Stimulated activated CD4-positive, alpha-beta T cell treated with anti-CD3 and anti-CD28 coated beads, Interleukin-15, amount 100 ng/mL, for 48 hours (primary cell): ENCODE results near the gene GHRHR.

ENCODE experiments used
- DNase-seq, 2 donors: peaks; one replicate each; pipeline ENCODE4 v3.0.0-alpha.2; 2020; ENCODE audit warnings: low read depth in 2 of 2

The GHRHR gene

DNA sequence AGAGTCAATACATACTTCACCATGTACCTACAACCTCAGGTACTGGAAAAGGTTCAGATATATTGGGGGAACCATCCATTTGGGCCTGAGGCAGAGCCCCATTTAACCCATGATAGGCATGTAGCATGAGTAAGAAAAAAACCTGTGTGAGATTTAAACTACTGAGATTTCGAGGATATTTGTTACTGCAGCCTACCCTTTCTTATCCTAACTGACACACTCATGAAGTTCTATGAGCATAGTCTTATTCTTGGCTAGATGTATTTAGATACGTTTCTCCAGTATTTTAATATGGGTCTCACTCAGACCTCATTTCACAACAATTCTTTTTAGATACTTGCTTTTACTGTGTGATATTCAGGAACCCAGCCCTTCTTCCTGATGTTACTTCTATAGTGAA is 39.3 kb downstream of the GHRHR start:
- no peak for DNase-seq

DNA sequence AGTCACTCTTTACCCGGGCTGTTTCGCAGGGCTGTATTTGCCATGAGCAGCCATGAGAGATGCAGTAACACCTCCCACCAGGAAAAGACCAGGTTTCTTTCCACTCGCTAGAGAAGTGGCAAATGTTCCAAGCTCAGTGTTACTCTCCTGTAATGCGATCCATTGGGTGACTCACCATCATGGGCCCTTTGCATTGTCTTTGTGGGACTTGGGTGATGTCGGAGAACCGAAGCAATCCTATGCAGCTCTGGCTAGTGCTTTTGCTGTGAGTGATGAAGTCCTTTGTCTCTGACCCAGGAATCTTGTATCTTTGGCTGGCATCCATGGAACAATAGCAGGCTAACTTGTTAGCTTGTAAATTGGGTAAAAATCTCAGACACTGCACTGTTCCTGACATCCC is 40.0 kb downstream of the GHRHR start:
- no peak for DNase-seq

DNA sequence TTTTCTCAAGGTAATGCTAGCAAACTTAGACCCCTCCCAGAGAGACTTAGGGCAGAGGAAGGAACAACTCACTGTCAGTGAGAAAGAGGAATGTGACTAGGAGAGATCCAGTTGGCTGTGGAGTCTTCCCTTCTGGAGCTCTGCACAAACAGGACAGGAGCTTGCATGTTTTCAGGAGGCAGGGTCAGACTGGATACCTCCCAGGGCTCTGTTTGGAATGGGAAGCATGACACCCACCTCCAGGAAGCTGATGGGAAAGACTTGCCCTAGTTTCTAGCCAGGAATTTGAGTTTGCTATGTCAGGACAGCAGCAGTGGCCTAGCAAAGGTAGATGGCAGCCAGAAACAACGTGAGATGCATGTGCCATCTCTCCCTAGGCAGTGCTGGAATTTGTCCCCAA is 40.6 kb downstream of the GHRHR start:
- DNase-seq, result no peak

DNA sequence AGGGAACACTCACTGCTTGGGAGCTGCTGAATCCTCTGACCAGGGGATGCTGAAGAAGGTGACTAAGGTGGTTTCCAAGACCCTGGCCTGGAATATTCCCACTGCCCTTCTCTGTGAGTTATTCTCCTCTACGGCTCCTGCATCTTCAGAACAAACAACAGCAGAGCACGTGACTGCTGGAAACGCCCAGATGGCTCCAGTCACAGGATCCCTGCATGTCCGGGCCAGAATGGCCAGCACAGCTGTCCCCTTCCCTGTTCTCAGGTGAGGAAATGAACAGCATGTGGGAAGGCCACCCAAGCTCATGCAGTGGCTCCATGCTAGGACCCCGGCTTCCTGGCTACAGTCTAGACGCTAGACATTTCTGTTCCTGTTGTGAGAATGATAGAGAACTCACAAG is 43.1 kb downstream of the GHRHR start:
- no peak for DNase-seq

DNA sequence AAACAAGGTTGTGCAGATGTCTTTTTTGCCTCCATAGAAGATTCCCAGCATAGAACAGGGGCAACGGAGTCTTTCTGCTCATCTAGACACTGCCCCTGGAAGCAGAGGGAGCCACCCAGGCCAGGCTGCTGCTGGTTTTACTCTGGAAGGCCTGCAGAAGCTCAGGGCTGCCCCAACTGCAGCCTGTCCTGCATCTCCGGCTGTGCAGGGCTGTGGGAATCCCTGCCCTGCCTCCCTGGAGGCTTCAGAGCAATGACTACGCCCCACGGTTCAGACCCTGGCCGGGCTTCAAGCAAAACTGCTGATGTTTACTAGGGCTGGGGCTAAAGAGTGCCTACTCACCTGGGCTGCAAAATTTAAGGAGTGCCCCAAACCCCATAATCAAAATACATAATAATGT is 43.9 kb downstream of the GHRHR start:
- no peak for DNase-seq

DNA sequence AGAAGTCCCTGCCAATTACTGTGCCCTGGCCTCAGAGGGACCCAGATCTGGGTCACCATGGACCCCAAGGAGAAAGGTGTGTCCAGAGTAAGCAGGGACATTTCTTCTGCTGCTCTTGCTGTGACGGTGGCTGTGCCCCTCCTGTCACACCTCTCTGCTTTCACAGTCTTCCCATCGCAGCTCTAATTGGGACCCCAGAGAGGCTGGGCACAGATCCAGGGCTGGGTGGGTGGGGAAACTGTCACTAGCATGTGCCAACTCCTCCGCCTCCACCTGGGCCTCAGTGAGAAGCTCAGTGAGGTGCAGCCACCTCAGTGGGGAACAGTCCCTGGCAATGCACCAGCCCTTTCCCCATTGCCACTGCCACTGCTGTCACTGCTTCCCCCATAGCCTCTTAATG is 51.1 kb downstream of the GHRHR start:
- no peak for DNase-seq

DNA sequence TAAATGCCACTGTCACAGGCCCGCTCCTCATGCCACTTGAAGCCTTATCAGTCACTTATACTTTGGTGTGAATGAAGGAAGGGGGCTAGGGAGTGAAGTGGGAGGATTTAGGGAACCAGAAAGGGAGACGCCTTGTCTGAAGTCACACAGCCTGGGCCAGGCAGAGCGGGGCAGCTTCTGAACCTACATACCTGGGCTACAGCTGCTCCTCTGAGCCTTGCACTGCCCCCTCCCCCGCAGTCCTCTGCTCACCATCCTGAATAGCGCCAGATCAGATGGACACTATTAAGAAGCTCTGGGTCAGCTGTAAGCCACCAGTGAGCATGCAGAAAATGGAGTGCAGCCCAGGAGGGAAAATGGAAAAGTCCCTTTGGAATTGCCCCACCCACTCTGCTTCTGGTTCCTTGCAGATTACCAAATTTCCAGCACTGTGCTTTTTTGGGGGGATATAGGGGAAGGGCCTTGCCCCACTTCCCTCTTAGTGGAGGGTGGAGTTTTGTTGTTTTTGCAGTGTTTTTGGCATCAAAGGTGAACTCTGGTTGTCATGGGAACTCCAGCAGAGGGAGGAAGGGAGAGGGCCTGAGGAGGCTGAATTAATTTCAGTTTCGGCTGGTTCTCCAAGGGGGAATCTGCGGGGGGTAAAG is 53.4 kb downstream of the GHRHR start:
- no peak for DNase-seq

DNA sequence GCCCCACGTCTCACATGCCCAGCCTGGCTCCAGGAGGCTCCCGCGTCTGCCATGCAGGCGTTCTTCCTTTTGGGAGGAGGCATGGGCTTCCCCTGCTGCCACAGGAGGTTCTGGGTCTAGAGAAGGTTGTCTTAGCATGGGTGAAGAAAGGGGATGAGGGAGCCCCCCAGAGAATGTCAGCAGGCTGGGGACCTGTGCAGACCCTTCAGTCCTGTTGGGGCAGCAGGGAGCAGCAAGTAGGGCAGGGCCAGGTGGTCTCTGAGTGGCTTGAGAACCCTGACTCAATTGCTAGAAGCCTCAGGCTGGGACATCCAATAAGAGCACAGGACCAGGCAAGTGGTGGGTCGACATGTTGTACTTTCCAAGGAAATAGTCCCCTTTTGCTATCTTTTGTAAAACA is 54.0 kb downstream of the GHRHR start:
- no peak for DNase-seq

DNA sequence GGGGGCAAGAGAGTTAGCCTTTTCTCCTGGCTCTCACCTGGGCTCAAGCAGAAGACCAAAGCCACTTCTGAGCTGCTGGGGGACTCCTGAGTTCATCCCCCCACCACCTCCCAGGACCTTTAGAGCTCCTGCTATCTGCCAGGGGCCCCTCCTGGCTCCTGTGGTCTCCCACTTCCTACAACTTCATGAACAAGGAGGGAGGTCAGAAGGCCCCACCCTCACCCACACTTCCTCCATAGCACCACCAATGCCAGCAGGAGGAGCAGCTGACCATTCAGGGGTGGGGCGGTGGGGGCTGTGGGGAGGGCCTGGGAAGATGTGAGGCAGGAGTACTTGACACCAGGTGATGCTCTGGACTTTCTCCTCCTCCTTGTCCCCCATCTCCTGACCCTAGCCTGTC is 55.8 kb downstream of the GHRHR start:
- no peak for DNase-seq

DNA sequence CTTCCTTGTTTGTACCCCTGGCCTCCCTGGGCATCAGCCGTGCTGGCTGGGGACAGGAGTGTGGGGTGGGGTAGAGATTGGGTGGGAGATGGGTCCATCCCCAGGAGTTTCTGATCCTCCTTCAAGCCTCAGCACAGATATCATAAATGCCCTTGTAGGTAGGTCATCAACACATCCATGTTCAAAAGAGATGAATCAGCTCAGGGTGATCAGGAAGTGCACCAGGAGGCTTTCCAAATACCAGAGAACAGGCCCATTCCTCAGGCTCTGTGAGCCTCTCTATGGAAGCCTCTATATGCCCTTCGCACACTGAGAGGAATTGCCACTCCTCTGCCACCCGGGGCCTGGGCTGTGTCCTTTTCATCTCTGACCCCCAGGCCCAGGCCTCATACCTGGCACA is 56.4 kb downstream of the GHRHR start:
- DNase-seq, result no peak

DNA sequence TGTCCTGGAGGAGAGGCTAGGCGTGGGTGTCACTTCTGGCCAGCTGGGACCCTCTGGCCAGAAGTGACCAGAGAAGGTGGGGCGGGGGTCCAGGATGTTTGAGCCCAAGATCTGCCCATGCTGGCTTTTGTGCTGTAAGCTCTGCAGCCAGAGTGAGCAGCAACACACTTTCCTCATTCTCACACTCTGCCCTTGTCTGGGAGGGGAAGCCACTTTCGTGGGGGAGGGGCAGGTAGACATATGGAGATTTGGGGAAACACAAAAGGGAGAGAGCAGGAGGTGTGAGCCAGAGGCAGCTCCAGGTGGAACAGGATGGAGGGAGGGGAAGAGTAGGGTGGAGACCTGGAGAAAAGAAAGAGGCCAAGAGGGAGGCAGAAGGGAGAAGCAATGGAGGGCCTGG is 56.9 kb downstream of the GHRHR start:
- no peak for DNase-seq

DNA sequence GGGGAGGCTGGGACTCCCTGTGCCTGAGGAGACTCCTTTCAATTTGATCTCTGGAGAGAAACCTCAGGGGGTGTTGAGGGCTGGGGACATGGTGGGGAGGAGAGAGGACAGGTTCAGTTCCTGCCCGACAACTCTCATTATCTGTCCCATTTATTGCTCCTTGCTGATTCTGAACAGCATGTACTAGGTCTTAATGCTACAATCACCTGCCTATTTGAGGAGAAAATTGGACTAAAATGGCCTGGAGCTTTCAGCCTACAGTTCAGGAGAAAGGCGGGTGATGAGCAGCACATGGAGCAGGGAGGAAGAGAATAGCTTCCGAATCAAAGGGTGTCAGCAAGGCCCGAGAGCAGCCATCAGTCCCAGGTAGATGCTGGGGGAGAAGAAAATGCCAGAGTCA is 58.4 kb downstream of the GHRHR start:
- no peak for DNase-seq

DNA sequence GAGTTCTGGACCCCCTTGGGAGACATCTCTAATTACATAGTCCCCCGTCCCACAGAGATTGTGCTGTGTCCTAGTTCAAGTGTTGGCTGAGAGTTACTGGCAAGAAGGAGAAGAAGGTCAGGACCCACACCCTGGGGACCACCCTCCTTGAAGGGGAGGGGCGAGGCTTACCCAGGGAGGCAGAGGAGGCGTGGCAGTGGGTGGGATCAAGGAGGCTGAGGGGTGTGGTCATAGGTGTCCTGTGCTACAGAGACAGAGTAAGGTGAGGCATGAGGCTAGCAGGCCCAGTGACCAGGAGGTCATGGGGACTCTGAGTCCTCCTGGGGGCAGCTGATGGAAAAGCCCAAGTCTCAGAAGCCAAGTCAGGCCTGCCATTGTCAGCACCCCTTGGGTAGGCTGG is 59.0 kb downstream of the GHRHR start:
- DNase-seq, result no peak

DNA sequence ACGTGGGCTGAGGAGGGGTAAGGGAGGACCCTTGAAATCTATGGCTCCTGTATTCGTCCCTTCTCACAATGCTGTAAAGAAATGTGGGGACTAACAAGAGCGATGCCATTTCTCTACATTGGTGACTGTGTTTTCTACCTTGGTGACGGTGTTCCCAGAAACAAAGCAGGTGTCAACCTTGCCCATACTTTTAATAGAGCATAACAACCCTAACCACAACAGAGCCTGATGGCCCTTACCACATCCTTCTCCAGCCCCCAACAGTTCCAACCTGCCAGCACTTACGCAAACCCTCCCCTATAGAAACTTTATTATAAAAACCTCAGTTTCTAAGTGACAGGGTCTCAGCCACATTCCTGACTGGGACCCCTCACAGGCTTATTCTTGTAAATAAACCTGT is 60.1 kb downstream of the GHRHR start:
- no peak for DNase-seq

DNA sequence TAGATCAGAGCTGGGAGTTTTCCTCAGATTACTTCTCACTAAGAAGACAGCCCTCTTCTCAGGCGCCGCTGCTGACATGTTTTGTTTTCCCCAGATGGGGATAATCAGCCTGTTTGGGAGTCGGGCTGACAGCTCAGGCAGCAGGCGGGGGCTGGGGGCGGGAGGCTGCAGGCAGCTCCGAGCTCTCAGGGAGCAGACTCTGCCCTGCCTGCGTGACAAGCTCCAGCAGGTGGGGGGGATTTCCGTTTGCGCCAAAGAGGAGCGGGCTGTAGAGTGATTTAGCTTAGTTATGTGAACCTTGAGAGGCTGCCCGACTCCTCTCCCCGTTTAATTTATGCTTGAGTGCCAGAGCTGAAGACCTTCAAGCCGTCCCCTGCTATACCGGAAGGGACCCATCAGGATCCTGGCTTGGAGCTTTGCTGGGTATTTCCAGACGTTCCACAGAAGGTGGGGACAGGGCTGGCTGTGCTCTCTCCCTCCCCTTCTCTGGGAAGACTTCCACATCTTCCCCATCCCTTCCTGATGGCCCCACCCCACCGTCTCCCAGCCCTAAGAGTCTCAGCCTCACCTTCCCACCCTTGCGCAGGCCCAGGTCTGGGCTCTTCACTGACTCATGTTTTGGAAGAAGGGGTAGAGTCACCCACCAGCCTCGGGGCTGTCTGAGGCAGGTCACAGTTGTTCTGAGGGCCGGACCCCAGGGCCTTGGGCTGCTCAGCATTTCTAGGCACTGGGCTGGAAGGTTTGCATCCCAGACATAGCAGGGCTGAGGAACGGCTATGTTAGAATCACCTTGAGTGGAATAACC is 63.6 kb downstream of the GHRHR start:
- DNase-seq, result no peak

DNA sequence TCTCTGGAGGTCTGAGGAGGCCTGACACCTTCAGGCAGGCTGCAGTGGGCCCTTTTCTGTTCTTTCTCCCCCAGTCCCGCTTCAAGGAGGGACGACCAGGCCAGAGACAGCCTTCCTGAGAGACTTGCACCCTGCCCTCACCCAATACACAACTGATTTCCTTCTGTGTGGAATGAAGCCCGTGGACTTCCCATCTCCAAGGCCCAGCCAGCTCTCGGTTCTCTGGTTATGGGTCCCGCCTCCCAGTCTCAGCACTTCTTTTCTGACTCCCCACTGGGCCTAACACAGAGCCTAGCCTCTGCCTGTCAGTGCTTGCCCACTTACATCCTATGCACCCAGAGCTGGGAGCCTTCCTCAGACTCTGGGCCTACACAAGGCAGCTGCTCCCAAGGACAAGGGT is 64.3 kb downstream of the GHRHR start:
- DNase-seq, result no peak

DNA sequence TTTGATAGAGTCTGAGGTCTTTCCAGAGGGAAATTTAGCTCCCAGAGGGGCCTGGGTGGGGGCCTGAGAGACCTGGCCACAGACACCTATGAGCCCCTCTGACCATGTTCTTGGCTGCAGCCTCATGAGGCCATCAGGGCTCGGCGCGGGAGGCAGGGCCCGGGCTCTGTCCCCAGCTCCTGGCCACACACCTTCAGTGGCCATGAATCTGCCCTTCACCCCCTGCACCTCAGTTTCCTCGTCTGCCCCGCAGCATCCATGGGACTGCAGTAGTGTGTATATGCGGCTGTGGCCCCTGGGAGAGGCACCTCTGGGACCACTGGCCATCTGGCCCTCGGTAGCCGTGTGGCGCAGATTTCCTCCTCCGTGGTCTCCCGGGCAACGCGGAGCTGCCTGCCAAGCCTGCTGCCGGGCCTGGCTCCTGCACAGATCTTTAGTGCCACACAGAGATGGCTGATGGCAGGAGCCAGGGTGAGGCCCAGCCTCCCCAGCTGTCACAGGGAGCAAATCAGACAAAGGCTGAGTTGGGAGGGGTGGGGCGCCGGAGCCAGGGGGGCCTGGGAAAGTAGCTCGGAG is 64.8 kb downstream of the GHRHR start:
- no peak for DNase-seq
